C4-2B (cell line): Measurements from ENCODE around the gene CDK17.

Experiments
- ZFX ChIP-seq: fragments of 450-650 bp; IDR thresholded peaks from 2 replicates; pipeline ENCODE4 v1.6.1; 2017
- TF ChIP-seq, protein P1 (sequence below): fragments of 450-650 bp; conservative IDR thresholded peaks from 2 replicates; pipeline ENCODE4 v1.5.1; 2017; ENCODE audit warnings: mild to moderate bottlenecking

DNA sequence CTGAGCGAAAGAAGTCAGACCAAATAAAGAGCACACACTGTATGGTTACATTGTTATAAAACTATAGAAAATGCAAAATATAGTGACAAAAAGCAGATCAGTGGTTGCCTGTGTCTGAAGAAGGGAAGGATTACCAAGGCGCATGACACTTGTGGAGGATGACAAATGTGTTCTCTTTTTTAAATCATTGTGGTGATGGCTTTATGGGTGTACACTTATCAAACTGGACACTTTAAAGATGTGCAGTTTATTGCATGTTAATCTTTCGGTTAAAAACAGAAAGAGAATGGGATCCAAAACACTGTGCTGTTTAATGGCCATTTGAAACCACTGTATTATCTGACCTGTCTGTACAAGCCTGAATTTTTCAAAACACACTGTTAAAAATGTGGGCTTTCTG, 8.8 kb upstream of the CDK17 start:
- TF ChIP-seq, protein P1, sequence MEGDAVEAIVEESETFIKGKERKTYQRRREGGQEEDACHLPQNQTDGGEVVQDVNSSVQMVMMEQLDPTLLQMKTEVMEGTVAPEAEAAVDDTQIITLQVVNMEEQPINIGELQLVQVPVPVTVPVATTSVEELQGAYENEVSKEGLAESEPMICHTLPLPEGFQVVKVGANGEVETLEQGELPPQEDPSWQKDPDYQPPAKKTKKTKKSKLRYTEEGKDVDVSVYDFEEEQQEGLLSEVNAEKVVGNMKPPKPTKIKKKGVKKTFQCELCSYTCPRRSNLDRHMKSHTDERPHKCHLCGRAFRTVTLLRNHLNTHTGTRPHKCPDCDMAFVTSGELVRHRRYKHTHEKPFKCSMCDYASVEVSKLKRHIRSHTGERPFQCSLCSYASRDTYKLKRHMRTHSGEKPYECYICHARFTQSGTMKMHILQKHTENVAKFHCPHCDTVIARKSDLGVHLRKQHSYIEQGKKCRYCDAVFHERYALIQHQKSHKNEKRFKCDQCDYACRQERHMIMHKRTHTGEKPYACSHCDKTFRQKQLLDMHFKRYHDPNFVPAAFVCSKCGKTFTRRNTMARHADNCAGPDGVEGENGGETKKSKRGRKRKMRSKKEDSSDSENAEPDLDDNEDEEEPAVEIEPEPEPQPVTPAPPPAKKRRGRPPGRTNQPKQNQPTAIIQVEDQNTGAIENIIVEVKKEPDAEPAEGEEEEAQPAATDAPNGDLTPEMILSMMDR: no peak
- TF ChIP-seq ZFX: no peak
